Measurements from ENCODE around the gene MRPL39.

DNA sequence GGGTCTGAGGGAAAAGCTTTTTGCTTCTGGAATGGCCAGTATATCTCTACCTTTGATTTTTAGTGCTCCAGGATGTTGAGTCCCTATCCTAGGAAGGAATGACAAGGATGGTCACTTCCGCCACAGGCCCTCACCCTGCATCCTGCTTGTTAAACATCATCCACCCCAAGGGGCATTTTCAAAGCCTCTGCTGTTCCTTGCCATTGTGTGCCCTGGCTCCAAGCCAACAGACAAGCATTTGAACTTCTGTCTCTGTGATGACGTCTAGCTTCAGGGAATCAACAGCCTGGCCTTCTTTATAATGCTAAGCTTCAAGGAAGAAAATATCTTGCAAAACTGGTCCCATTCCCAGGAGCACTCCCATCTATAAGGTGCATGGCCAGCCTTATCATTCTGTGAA is 19.5 kb upstream of the MRPL39 start:
- TF ChIP-seq, protein P1, sequence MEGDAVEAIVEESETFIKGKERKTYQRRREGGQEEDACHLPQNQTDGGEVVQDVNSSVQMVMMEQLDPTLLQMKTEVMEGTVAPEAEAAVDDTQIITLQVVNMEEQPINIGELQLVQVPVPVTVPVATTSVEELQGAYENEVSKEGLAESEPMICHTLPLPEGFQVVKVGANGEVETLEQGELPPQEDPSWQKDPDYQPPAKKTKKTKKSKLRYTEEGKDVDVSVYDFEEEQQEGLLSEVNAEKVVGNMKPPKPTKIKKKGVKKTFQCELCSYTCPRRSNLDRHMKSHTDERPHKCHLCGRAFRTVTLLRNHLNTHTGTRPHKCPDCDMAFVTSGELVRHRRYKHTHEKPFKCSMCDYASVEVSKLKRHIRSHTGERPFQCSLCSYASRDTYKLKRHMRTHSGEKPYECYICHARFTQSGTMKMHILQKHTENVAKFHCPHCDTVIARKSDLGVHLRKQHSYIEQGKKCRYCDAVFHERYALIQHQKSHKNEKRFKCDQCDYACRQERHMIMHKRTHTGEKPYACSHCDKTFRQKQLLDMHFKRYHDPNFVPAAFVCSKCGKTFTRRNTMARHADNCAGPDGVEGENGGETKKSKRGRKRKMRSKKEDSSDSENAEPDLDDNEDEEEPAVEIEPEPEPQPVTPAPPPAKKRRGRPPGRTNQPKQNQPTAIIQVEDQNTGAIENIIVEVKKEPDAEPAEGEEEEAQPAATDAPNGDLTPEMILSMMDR (IDR thresholded peaks at IDR 0.05), result no peak
- TF ChIP-seq ZFX (IDR thresholded peaks at IDR 0.05; ENCODE audit: borderline replicate concordance), result no peak
